Measurements from ENCODE around the gene GPR25.

DNA sequence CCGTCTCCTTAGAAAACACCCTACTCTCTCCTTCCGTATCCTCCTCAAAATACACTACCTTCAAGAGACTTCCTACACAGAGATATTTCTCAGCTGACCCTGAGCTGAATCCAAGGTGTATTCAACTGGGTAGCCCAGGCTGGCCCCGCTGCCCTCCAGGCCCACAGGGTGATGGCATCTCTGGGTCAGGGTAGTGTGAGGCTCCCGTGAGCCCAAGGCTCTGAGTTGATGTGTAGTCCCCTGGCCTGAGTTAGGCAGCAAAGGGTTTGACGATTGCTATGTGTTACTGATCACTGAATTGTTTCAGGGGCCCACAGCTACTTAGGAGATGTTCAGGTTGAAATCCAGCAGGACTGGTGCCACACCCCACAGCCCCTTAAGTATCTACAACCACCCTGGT lies 28.6 kb downstream of the GPR25 start:
- TF ChIP-seq, protein P1, sequence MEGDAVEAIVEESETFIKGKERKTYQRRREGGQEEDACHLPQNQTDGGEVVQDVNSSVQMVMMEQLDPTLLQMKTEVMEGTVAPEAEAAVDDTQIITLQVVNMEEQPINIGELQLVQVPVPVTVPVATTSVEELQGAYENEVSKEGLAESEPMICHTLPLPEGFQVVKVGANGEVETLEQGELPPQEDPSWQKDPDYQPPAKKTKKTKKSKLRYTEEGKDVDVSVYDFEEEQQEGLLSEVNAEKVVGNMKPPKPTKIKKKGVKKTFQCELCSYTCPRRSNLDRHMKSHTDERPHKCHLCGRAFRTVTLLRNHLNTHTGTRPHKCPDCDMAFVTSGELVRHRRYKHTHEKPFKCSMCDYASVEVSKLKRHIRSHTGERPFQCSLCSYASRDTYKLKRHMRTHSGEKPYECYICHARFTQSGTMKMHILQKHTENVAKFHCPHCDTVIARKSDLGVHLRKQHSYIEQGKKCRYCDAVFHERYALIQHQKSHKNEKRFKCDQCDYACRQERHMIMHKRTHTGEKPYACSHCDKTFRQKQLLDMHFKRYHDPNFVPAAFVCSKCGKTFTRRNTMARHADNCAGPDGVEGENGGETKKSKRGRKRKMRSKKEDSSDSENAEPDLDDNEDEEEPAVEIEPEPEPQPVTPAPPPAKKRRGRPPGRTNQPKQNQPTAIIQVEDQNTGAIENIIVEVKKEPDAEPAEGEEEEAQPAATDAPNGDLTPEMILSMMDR (IDR thresholded peaks at IDR 0.05 in 2 of 3, conservative IDR thresholded peaks at IDR 0.05 in 1 of 3; ENCODE audit: control insufficient read depth in 2 of 3, extremely low read depth in 1 of 3, insufficient read depth in 1 of 3, low read depth in 3 of 3, low read length in 3 of 3) = no peak
- TF ChIP-seq, protein P2, sequence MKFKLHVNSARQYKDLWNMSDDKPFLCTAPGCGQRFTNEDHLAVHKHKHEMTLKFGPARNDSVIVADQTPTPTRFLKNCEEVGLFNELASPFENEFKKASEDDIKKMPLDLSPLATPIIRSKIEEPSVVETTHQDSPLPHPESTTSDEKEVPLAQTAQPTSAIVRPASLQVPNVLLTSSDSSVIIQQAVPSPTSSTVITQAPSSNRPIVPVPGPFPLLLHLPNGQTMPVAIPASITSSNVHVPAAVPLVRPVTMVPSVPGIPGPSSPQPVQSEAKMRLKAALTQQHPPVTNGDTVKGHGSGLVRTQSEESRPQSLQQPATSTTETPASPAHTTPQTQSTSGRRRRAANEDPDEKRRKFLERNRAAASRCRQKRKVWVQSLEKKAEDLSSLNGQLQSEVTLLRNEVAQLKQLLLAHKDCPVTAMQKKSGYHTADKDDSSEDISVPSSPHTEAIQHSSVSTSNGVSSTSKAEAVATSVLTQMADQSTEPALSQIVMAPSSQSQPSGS (IDR thresholded peaks at IDR 0.05; ENCODE audit: low read length) = no peak
- TF ChIP-seq ZNF207 (IDR thresholded peaks at IDR 0.05; ENCODE audit: borderline replicate concordance) (no peak), SIN3A (IDR thresholded peaks at IDR 0.05; ENCODE audit: low read depth, low read length) (no peak), BHLHE40 (IDR thresholded peaks at IDR 0.05; ENCODE audit: borderline replicate concordance in 1 of 2, low read depth in 2 of 2, low read length in 1 of 2) (no peak), RCOR1 (conservative IDR thresholded peaks at IDR 0.05; ENCODE audit: low read depth, low read length) (no peak), SPI1 (IDR thresholded peaks at IDR 0.05; ENCODE audit: borderline replicate concordance, insufficient read depth, low read depth, low read length) (no peak)
- TF ChIP-seq, protein P3, sequence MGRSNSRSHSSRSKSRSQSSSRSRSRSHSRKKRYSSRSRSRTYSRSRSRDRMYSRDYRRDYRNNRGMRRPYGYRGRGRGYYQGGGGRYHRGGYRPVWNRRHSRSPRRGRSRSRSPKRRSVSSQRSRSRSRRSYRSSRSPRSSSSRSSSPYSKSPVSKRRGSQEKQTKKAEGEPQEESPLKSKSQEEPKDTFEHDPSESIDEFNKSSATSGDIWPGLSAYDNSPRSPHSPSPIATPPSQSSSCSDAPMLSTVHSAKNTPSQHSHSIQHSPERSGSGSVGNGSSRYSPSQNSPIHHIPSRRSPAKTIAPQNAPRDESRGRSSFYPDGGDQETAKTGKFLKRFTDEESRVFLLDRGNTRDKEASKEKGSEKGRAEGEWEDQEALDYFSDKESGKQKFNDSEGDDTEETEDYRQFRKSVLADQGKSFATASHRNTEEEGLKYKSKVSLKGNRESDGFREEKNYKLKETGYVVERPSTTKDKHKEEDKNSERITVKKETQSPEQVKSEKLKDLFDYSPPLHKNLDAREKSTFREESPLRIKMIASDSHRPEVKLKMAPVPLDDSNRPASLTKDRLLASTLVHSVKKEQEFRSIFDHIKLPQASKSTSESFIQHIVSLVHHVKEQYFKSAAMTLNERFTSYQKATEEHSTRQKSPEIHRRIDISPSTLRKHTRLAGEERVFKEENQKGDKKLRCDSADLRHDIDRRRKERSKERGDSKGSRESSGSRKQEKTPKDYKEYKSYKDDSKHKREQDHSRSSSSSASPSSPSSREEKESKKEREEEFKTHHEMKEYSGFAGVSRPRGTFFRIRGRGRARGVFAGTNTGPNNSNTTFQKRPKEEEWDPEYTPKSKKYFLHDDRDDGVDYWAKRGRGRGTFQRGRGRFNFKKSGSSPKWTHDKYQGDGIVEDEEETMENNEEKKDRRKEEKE (IDR thresholded peaks at IDR 0.05) = no peak
